NCI-H2107 (cell line): ENCODE results near the gene GBX1.

ENCODE experiments used
- DNase-seq: peaks from one replicate; lab custom pipeline; 2025; lab: John Stamatoyannopoulos, UW

GBX1 gene

GRCh38 chr7:151173386-151174245 lies 6.1 kb upstream of the GBX1 start:
- no peak for DNase-seq

GRCh38 chr7:151172273-151173141 lies 5.0 kb upstream of the GBX1 start:
- peak; percentile 39 for DNase-seq

GRCh38 chr7:151168787-151169162 lies 1.3 kb upstream of the GBX1 start:
- DNase-seq = no peak

DNA sequence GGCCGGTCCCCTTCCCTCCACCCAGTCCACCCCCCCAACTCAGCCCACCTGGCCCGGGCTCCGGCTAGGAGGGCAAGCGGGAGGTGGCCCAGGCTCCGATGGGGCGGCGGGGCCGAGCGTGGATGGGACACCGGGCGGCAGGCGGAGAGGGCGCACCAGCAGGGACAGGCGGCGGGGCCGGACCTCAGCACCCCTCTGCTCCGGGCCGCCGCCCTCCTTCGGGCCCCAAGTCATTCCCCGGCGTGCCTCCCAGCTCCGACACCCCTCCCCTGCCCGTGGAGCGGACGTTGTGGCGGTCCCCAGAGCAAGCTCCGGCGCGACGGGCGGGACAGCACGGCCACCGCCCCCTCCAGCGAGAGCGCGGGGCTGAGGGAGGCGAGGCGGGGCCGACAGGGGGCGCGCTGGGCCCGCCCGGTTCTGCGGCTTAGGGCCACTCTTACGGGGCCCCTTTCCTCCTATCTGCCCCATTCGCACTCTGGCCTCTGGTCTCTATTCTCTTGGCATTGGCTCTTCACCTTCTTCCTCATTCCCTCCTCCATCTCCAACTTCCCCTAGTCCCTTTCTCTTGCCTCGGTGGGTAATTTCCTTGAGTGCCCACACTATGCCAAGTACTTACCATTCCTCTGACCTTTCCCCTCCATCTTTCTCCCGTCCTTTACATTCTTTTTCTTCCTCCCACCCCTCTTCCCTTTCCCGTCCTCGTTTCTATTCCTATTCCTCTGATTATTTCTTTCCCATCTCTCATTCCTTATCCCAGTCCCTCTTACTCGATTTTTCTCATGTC lies 701 bp upstream of the GBX1 start:
- no peak for DNase-seq

DNA sequence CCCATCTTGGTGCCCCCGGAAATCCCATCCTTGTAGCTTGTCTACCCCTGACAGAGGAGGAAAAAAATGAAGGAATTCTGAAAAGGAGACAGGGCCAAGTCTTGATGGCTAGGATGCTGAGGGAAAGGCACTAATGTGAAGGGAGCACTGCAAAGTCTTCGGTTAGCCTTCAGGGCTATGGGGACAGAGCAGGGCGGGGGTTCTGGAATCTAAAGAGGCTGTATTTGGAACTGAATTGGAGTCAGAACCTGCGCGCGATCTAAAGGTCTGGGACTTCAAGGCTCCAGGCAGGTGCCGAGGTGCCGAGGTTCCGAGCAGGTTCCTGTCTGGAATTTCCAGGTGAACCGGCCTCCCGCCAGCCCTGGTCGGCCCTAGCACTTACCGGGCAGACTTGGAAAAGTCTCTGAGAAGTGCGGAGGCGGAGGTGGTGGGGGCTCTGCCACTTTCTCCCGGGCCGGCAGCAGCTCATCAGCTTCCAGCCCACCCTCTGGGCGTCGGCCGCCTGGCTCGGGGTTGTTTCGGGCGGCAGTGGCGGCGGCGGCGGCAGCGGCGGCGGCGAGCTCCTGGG lies 781 bp downstream of the GBX1 start:
- DNase-seq = no peak

DNA sequence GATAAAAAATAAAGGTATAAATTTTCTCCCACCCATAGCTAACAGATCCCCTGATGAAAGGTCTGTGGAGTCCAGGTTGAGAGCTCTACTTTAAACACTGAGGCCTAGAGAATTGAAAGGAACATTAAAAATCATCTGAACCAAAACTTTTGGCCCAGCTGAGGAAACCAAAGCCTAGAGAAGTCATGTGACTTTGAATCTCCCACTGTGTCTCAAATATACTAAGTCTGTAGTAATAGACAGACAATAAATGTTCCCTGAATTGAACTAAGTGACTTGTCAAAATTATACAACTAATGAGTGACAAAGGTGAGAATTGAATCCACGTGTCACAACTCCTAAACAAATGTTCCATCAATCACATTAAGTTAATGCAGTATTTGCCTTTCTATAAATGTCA lies 5.7 kb downstream of the GBX1 start:
- DNase-seq = no peak

DNA sequence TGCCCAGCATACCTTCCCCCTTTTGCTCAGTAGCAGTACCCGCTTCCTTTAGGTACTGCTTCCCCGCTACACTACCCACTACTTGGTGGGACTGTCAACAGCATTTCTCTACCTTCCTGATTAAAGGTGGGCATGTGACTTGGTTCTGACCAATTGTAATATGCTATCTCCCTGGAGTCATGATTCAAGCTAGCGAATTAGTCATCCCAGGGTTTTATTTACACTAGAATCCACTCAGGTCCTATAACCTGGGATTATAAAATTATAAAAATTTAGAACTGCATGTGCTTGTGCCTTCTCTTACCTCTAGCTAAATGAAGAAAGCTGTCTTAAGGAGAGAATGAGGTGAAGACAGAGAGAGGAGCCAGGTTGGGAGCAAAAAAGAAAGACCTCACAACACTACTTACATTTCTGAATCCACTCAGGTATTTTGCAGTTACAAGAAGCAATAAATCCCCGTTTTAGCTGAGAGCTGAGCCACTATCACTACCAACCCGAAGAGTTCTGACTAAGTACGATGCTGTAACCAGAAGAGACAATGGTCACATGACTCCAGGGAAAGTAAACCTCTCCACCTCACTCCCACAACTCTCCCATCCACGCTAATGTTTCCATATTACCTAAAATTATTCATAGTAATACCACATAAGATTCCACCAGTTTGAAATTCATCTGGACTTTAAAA lies 9.7 kb downstream of the GBX1 start:
- no peak for DNase-seq

DNA sequence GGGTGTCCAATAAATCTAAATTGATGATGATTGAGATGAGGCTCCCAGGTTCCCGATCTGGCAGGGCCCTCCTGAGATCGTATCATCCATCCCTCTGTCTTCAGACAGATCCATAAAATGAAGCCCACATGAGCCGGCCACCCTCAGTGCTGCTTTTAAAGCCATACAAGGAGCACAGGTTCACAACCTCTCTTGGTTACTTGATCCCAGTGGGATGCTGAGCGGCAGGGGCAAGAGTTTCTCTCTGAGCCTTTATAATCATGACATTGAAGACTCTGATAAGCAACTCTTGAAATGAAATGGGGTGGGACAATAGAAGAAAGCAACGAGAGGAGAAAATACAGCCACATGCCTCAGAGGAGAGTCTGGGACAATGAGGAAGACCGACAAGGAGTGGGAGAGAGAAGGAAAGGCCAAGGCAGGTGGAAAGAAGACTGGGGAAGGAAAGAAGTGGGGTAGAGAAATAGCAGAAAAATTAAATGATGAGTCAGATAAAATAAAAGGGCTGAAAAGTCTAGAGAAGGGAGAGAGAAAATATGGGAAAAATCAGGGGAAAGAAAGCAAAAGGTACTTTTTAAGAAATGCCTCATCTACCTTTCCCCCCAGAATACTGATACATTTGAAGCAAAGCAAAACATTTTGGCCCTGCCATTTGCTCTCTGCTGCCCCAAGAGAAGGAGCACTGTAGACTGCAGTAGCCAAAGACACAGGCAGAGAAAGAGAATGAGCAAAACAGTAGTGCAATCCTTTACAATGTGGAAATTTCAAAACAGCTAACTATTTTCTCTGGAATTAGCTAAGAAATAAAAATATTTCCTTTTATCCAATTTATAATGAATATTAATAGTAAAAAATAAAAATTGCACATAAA lies 14.6 kb downstream of the GBX1 start:
- DNase-seq = no peak

DNA sequence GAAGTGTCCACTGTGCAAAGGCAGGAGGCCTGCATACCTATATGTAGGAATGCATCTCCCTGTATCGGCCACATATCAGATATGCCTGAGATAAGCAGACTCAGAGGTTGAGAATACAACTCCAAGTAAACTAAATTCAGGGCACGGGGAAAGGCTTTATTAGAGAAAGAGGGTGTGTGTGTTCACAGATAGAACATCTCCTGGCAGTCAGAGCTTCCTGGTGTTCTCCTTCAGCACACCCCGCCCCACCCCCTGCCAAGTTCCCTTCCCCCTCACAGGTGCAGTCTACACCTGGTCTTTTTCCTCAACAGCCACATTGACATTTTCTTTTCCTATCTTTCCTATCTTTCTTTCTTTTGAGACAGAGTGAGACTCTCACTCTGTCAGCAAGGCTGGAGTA lies 17.1 kb downstream of the GBX1 start:
- DNase-seq = no peak

DNA sequence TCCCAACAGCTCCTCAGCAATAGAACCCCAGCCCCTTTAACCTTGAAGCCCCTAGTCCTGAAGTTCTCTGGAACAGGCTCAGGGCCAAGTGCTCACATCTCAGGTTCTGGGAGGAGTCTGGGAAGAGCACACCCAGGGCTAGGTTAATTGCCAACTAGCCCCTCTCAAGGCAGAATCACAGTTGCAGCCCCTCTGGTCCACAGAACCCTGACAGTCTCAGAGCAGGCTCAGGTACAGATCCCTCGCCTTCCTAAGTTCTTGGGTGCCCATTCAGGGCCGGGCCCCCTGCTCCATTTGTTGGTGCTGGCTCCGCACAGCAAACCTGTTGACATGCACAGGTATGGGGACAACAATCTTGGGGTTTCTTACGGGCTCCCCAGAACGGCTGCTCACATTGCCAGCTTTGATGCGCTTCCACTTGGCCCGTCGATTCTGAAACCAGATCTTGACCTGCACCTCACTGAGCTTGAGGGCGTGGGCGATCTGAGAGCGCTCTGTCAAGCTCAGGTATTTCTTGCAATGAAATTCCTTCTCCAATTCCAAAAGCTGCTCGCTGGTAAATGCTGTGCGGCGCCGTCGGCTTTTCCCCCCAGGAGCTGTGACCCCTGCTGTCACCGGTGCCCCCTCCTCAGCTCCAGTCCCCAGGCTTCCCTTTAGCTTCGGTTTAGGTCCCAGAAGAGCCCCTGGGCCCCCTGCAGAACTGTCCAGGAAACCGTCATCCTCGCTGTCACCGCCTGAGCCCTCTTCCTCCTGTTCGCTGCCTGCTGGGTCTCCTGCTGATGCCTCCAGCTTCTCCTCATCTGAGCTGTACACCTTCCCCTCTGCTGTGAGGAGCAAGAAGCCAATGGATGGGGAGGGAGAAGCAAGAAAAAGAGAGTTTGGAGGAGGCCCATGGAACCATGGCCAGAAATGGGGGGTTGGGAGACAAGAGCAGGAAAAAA lies 18.9 kb downstream of the GBX1 start:
- no peak for DNase-seq

DNA sequence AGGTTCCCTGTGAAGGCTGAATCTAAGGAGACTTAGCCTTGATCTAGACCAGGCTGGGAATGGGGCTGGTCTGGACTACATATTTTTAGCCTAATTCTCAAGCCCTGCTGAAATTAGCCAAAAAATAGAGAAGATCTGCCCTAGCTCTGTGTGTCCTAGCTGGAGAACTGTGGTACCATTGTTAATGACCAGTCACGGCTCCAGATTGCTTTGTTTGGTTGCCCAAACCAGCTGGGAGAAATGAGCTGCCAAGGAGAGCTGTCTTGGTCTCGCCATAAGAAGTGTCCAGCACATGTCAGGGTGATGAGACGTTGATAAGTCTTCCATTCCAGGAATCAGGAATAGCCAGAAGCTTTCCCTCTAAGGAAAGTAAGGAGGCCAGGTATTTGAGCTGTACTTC lies 20.7 kb downstream of the GBX1 start:
- no peak for DNase-seq

DNA sequence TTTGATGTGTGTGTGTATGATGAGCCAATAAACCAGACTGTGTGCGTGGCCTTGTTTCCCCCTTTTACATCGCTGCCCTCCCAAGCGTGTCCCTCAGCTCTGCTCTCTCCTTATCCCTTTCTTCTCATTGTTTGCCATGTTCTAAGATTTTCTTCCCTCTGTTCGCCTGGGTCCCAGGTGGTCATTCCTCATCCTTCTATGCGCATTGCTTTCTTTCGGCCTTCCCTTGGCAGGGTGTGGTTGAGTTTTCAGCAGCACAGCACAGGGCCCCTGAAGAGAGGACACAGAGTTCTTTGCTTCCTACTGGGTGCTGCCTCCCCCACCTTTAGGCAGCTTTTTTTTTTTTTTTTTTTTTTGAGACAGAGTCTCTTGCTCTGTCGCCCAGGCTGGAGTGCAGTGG lies 23.1 kb downstream of the GBX1 start:
- no peak for DNase-seq

DNA sequence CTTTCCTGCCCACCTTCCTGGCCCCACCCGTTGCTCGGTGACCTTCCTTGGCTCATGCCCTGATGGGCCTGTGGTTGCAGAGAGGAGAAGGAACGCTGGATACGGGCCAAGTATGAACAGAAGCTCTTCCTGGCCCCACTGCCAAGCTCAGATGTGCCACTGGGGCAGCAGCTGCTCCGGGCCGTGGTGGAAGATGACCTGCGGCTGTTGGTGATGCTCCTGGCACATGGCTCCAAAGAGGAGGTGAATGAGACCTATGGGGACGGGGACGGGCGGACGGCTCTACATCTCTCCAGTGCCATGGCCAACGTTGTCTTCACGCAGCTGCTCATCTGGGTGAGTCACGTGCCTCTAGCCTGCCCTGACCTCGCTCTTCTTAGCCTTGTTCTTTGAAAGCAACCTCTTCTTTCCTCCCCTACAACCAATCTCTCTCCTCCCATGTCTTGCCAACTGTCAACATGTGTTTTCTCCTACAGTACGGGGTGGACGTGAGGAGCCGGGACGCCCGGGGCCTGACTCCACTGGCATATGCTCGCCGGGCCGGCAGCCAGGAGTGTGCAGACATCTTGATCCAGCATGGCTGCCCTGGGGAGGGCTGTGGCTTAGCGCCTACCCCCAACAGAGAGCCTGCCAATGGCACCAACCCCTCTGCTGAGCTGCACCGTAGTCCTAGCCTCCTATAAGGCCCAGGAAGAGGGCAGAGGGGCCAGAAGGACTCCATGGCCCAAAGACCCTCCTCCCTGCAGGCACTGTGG lies 24.1 kb downstream of the GBX1 start:
- no peak for DNase-seq

DNA sequence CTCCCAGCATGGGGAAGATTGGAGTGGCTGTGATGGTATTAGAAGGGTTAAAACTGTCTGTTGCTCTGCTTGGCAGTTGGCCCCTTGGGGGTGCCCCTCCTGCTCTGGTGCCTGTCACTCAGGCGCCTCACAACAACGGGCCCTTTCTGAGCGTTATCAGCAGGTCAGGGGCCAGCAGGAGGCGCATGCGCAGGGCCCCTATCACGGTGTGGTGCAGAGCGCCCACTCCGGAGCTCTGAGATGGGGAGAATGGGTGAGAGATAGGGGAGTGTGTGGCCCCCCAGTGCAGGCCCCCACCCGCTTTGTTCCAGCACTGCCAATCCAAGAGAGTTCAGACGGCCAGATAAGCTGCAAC lies 24.8 kb downstream of the GBX1 start:
- no peak for DNase-seq

DNA sequence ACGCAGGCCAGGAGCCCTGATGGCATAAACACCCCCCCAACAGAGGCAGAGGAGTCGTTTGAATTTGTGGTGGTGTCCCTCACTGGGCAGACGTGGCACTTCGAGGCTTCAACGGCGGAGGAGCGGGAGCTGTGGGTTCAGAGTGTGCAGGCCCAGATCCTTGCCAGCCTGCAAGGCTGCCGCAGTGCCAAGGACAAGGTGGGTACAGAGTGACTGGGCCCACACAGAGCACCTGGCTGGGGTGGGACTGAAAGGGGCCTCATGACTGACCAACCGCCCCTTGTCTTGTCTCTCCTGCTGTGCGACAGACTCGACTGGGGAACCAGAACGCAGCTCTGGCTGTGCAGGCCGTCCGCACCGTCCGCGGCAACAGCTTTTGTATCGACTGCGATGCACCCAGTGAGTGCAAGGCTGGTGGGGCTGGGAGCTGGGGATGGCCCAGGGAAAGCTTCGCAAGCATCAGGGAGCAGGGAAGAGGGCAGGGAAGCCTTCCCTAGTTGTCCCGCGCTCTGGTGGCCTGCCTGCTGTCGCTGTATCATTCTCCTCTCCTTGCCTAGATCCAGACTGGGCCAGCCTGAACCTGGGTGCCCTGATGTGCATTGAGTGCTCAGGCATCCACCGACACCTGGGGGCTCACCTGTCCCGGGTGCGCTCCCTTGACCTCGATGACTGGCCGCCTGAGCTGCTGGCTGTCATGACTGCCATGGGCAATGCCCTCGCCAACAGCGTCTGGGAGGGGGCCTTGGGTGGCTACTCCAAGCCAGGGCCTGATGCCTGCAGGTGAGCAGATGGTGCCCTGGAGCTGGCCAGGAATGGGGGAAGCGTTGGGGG lies 25.4 kb downstream of the GBX1 start:
- no peak for DNase-seq

- no peak for DNase-seq
Measured at GRCh38 chr7:151141311-151141854, 26.1 kb downstream of the GBX1 start.

GRCh38 chr7:151140826-151141225 lies 26.7 kb downstream of the GBX1 start:
- DNase-seq = no peak

DNA sequence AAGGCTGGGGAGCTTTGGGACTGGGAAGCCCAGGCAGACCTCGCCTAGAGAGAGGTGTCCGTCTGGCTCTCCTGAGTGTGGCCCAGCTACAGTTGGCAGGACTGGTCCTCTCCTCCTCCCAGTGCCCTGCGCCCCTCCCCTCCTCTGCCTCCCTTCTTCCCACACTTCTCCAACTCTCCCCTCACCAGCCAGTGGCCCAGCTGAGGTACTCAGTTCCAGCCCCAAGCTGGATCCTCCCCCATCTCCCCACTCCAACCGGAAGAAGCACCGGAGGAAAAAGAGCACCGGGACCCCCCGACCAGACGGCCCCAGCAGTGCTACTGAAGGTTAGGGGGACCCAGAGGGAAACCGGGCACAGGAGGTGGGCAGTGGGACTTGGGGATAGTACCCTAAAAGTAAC lies 27.7 kb downstream of the GBX1 start:
- DNase-seq = no peak
